GM12878 (cell line): ENCODE results near the gene SERPINE2.

ENCODE experiments used
- BCL11A ChIP-seq: IDR thresholded peaks from 2 replicates; pipeline ENCODE4 v1.6.1; 2011; ENCODE audit warnings: low read depth, low read length
- CHD2 ChIP-seq: IDR thresholded peaks from 2 replicates; pipeline ENCODE4 v1.6.1; 2011; ENCODE audit warnings: low read depth, low read length, improper control_type of control experiment, borderline replicate concordance
- CREM ChIP-seq: IDR thresholded peaks from 2 replicates; pipeline ENCODE4 v1.6.1; 2014; ENCODE audit warnings: antibody characterized with exemption, low read depth
- FOXM1 ChIP-seq: IDR thresholded peaks from 2 replicates; pipeline ENCODE4 v1.6.1; 2012; ENCODE audit warnings: low read depth, mild to moderate bottlenecking, inconsistent platforms, low read length, moderate library complexity
- POLR2A ChIP-seq: IDR thresholded peaks from 2 replicates; pipeline ENCODE4 v1.6.1; 2011; ENCODE audit warnings: low read depth, mild to moderate bottlenecking, low read length
- POLR2AphosphoS5 ChIP-seq: IDR thresholded peaks from 2 replicates; pipeline ENCODE4 v1.6.1; 2011; ENCODE audit warnings: mild to moderate bottlenecking, low read length, inconsistent platforms
- SIN3A ChIP-seq: IDR thresholded peaks from 2 replicates; pipeline ENCODE4 v1.6.1; 2012; ENCODE audit warnings: low read depth, low read length, improper control_type of control experiment
- TAF1 ChIP-seq: IDR thresholded peaks from 2 replicates; pipeline ENCODE4 v1.6.1; 2011; ENCODE audit warnings: mild to moderate bottlenecking, low read depth, low read length, borderline replicate concordance
- ZNF24 ChIP-seq: fragments of 450-650 bp; IDR thresholded peaks from 2 replicates; pipeline ENCODE4 v1.6.1; 2017; ENCODE audit warnings: antibody characterized with exemption, mild to moderate bottlenecking
- TF ChIP-seq, protein P1 (sequence below), 3 experiments: IDR thresholded peaks in 2 of 3; conservative IDR thresholded peaks in 1 of 3; 2 replicates each; pipeline ENCODE4 v1.5.1; 2011; ENCODE audit warnings: low read depth in 3 of 3, low read length in 3 of 3, mild to moderate bottlenecking in 3 of 3, control low read depth in 2 of 3, moderate library complexity in 2 of 3, inconsistent platforms in 1 of 3, mixed read lengths in 1 of 3; ENCODE audit not compliant: control insufficient read depth in 2 of 3, insufficient read depth in 1 of 3; ENCODE audit errors: extremely low read depth in 1 of 3
- TF ChIP-seq, protein P2 (sequence below): IDR thresholded peaks from 2 replicates; pipeline ENCODE4 v1.6.1; 2011; ENCODE audit warnings: mild to moderate bottlenecking, low read depth, low read length, moderate library complexity; ENCODE audit not compliant: insufficient replicate concordance

DNA sequence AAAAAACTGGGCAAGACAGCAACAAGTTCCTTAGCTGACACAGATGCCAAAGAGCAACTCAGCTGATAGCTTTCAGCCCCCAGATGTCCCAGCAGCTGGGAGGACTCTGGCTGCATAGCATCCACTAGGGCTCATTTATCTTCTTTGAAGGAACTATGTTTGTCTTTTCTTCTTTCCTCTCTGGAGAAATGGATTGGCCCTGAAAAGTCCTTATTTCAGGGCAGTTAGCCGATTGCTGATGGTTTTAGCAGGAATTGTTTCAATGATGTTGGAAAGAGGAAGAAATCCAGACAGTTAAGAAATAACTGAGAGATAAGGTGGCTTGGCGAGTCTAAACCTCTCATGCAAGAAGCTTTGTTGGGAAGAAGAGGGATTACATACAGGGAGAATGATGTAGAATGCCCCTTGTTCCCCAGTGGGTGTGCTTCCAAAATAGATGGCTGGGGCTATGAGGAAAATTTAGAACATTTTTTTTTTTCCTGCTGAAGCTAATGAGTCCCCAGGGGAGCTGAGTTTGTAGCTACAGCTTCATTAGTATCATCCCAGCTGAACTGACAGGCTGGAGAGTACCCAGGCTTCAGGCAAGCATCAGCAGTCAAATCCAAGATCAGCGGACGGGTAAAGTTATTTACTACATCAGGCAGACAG lies 33.6 kb upstream of the SERPINE2 start:
- TF ChIP-seq, protein P1, sequence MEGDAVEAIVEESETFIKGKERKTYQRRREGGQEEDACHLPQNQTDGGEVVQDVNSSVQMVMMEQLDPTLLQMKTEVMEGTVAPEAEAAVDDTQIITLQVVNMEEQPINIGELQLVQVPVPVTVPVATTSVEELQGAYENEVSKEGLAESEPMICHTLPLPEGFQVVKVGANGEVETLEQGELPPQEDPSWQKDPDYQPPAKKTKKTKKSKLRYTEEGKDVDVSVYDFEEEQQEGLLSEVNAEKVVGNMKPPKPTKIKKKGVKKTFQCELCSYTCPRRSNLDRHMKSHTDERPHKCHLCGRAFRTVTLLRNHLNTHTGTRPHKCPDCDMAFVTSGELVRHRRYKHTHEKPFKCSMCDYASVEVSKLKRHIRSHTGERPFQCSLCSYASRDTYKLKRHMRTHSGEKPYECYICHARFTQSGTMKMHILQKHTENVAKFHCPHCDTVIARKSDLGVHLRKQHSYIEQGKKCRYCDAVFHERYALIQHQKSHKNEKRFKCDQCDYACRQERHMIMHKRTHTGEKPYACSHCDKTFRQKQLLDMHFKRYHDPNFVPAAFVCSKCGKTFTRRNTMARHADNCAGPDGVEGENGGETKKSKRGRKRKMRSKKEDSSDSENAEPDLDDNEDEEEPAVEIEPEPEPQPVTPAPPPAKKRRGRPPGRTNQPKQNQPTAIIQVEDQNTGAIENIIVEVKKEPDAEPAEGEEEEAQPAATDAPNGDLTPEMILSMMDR (IDR thresholded peaks at IDR 0.05 in 2 of 3, conservative IDR thresholded peaks at IDR 0.05 in 1 of 3; ENCODE audit: control insufficient read depth in 2 of 3, extremely low read depth in 1 of 3, insufficient read depth in 1 of 3, low read depth in 3 of 3, low read length in 3 of 3): no peak
- TF ChIP-seq FOXM1 (no peak), CHD2 (no peak), SIN3A (no peak), ZNF24 (no peak), TAF1 (no peak), POLR2AphosphoS5 (no peak), BCL11A (no peak), CREM (no peak), POLR2A (no peak)
- TF ChIP-seq, protein P2, sequence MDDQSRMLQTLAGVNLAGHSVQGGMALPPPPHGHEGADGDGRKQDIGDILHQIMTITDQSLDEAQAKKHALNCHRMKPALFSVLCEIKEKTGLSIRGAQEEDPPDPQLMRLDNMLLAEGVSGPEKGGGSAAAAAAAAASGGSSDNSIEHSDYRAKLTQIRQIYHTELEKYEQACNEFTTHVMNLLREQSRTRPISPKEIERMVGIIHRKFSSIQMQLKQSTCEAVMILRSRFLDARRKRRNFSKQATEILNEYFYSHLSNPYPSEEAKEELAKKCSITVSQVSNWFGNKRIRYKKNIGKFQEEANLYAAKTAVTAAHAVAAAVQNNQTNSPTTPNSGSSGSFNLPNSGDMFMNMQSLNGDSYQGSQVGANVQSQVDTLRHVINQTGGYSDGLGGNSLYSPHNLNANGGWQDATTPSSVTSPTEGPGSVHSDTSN: no peak
